OCI-LY3 (cell line): ENCODE data around the gene PRCP.
"Not testable (repeated sequence)": the region's sequence is repeated elsewhere in the genome, so short reads cannot be mapped to it uniquely, and the experiment has no call there.

Experiments
- H2AFZ ChIP-seq: fragments of 200-600, 300-600 bp; shearing (Covaris generic); 2 replicates; pipeline ENCODE4 v1.6.0; 2014; ENCODE audit warnings: antibody characterized with exemption, low read depth, low read length
- H3K27ac ChIP-seq: fragments of 200-600, 300-600 bp; sonication (generic); 2 replicates; pipeline ENCODE4 v1.5.1; 2014; ENCODE audit warnings: mild to moderate bottlenecking, low read length, moderate library complexity, mixed read lengths
- H3K27me3 ChIP-seq: fragments of 200-600, 300-600 bp; sonication (generic); 2 replicates; pipeline ENCODE4 v1.6.1; 2014; ENCODE audit warnings: low read depth, low read length, mixed read lengths
- H3K36me3 ChIP-seq: fragments of 200-600, 300-600 bp; sonication (generic); replicated peaks from 2 replicates; pipeline ENCODE3; 2014; ENCODE audit warnings: low read depth, low read length, mixed read lengths
- H3K4me1 ChIP-seq: fragments of 300-600, 200-600 bp; sonication (generic); 2 replicates; pipeline ENCODE4 v1.6.1; 2014; ENCODE audit warnings: low read length, mixed read lengths
- H3K4me2 ChIP-seq: fragments of 200-600, 300-600 bp; sonication (generic); 2 replicates; pipeline ENCODE4 v1.6.1; 2014; ENCODE audit warnings: low read length, mixed read lengths
- H3K4me3 ChIP-seq: fragments of 300-600, 200-600 bp; sonication (generic); 2 replicates; pipeline ENCODE4 v1.5.1; 2014; ENCODE audit warnings: antibody characterized with exemption, mild to moderate bottlenecking, low read length, moderate library complexity
- H3K79me2 ChIP-seq: fragments of 300-600, 200-600 bp; shearing (Covaris generic); 2 replicates; pipeline ENCODE4 v1.6.1; 2014; ENCODE audit warnings: mild to moderate bottlenecking, low read length, mixed read lengths
- H3K9ac ChIP-seq: fragments of 300-600, 200-600 bp; shearing (Covaris generic); 2 replicates; pipeline ENCODE4 v1.6.0; 2014; ENCODE audit warnings: mild to moderate bottlenecking, low read length, moderate library complexity
- H3K9me3 ChIP-seq: fragments of 200-600, 300-600 bp; shearing (Covaris generic); 2 replicates; pipeline ENCODE4 v1.6.1; 2014; ENCODE audit warnings: low read length, mixed read lengths; ENCODE audit not compliant: insufficient read depth
- H4K20me1 ChIP-seq: fragments of 200-600, 300-600 bp; sonication (generic); 2 replicates; pipeline ENCODE4 v1.6.1; 2016; ENCODE audit warnings: low read length, mixed read lengths; ENCODE audit not compliant: insufficient read depth
- EZH2phosphoT487 ChIP-seq: fragments of 200-600 bp; shearing (Covaris generic); IDR thresholded peaks from 2 replicates; pipeline ENCODE4 v1.6.1; 2018; ENCODE audit warnings: antibody characterized with exemption, mixed run types, low read depth
- TF ChIP-seq, protein P1 (sequence below): fragments of 200-600, 300-600 bp; sonication (generic); IDR thresholded peaks from 2 replicates; pipeline ENCODE4 v1.5.1; 2014; ENCODE audit warnings: antibody characterized with exemption, low read length, low read depth

PRCP gene

DNA sequence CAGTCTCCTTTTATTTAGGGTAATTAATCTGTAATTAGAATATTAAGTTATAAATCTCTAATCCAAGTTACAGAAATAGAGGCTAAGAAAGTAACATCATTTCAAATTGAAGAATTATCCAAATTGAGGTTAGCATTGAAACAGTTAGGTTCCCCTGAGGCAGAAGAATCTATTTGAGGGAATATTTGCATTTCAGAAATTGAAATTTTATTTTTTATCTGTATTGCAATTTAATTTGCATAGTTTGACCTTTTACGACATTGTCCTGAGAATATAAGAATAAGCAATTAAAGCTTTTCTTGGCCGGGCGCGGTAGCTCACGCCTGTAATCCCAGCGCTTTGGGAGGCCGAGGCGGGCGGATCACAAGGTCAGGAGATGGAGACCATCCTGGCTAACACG lies 28.9 kb upstream of the PRCP start:
- Histone ChIP-seq H3K4me3 (no peak overlapping the region), H3K36me3 (peaks cover 48% of the 10 kb centered on the region), H2AFZ (no peak overlapping the region), H3K79me2 (peaks cover 35% of the 10 kb centered on the region), H4K20me1 (no peaks in the 10 kb centered on the region), H3K9me3 (no peaks in the 10 kb centered on the region), H3K4me1 (peaks cover 42% of the 10 kb centered on the region), H3K4me2 (no peak overlapping the region), H3K27ac (no peak overlapping the region), H3K9ac (no peak overlapping the region), H3K27me3 (no peaks in the 10 kb centered on the region)
- TF ChIP-seq, protein P1, sequence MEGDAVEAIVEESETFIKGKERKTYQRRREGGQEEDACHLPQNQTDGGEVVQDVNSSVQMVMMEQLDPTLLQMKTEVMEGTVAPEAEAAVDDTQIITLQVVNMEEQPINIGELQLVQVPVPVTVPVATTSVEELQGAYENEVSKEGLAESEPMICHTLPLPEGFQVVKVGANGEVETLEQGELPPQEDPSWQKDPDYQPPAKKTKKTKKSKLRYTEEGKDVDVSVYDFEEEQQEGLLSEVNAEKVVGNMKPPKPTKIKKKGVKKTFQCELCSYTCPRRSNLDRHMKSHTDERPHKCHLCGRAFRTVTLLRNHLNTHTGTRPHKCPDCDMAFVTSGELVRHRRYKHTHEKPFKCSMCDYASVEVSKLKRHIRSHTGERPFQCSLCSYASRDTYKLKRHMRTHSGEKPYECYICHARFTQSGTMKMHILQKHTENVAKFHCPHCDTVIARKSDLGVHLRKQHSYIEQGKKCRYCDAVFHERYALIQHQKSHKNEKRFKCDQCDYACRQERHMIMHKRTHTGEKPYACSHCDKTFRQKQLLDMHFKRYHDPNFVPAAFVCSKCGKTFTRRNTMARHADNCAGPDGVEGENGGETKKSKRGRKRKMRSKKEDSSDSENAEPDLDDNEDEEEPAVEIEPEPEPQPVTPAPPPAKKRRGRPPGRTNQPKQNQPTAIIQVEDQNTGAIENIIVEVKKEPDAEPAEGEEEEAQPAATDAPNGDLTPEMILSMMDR = no peak
- no peak for TF ChIP-seq EZH2phosphoT487

DNA sequence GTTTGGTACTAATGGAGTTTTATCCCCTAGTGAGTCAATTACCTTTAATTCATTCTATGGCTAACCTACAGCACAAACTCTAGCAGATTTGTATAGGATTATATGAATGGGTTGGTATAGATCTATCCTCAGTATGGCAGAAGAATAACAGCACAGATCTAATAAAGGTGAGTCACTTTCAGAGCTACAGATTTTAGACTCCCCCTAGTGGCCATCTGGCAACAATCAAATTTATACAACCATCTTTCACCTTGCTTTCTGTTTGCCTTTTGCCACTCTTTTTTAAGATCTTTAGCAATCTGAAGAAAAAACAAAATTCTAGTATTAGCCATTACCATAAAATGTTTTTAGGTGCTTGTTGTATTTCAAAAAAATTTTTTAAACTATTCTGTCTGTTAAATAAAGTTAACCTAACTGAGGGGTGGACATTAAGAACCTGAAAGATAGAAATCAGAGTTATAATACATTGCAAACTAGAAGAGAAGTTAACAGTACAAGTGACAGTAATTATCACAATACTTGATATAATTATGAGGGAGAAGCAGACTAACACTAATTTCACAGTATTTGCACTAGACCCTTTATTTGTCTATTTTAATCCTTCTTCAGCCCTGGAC lies 27.1 kb upstream of the PRCP start:
- Histone ChIP-seq H3K9ac (no peak overlapping the region), H3K27me3 (no peaks in the 10 kb centered on the region), H3K4me3 (no peak overlapping the region), H3K36me3 (peaks cover 49% of the 10 kb centered on the region), H4K20me1 (no peaks in the 10 kb centered on the region), H3K4me1 (peaks cover 52% of the 10 kb centered on the region), H3K79me2 (peaks cover 50% of the 10 kb centered on the region), H2AFZ (no peak overlapping the region), H3K9me3 (no peaks in the 10 kb centered on the region), H3K4me2 (0 out of 2 replicates have a peak overlapping the region, but pooled peaks have one; percentile 20), H3K27ac (peak overlapping the region; percentile 26)
- TF ChIP-seq EZH2phosphoT487 = no peak
- TF ChIP-seq, protein P1 = peak; percentile 92

DNA sequence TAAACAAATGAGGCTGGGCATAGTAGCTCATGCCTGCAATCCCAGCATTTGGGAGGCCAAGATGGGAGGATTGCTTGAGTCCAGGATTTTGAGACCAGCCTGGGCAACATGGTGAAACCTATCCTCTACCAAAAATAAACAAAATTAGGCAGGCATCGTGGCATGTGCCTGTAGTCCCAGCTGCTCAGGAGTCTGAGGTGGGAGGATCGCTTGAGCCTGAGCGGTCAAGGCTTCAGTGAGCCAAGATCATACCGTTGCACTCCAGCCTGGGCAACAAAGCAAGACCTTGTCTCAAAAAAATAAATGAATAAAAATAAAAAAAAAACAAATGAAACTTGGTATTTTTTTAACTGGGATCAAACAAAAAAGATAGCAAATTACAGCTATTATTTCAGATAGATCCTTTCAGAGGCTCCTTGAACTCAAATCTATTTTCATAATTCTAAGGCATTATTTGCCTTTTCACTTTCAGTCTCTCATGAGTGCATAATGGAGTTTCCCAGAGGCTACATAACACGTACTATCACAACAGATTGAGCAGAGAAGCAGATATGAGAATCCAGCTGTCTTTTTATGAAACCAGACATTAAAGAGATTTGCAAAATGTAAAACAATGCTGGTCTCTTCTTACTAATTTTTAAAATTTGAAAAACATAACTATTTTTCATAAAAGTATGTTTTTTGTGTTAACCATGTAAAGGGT lies 24.4 kb upstream of the PRCP start:
- TF ChIP-seq EZH2phosphoT487 = no peak
- TF ChIP-seq, protein P1 = no peak
- Histone ChIP-seq H3K4me3 (0 out of 2 replicates have a peak overlapping the region, but pooled peaks have one; percentile 27), H3K27ac (peak overlapping the region; percentile 74), H3K9me3 (no peaks in the 10 kb centered on the region), H3K36me3 (peaks cover 51% of the 10 kb centered on the region), H3K9ac (no peak overlapping the region), H3K79me2 (peaks cover 66% of the 10 kb centered on the region), H3K4me1 (peaks cover 59% of the 10 kb centered on the region), H2AFZ (no peak overlapping the region), H3K27me3 (no peaks in the 10 kb centered on the region), H3K4me2 (peak overlapping the region; percentile 34), H4K20me1 (no peaks in the 10 kb centered on the region)

DNA sequence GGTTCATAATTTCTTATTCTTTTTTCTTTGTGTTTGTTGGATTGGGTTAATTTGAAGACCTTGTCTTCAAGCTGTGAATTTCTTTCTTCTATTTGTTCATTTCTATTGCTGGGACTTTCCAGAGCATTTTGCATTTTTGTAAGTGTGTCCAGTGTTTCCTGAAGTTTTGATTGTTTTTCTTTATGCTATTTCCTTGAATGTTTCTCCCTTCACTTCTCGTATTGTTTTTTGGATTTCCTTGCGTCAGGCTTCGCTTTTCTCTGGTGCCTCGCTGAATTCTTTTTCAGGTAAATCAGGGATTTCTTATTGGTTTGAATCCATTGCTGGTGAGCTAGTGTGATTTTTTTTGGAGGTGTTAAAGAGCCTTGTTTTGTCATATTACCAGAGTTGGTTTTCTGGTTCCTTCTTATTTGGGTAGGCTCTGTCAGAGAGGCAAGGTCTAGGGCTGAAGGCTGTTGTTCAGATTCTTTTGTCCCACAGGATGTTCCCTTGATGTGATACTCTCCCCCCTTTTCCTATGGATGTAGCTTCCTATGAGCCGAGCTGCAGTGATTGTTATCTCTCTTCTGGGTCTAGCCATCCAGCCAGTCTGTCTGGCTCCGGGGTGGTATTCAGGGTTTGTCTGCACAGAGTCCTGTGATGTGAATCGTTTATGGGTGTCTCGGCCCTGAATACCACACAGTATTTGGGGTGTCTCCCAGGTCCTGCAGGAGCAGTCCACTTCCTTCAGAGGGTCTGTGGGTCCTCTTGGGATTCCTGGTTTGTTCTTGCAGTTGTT lies 22.4 kb upstream of the PRCP start:
- H3K27me3 ChIP-seq, H3K4me3 ChIP-seq, H2AFZ ChIP-seq, H3K9ac ChIP-seq, H3K27ac ChIP-seq, H4K20me1 ChIP-seq, H3K9me3 ChIP-seq, H3K4me2 ChIP-seq: not testable (repeated sequence)
- Histone ChIP-seq H3K36me3 (peaks cover 56% of the 10 kb centered on the region), H3K4me1 (peaks cover 50% of the 10 kb centered on the region), H3K79me2 (peaks cover 68% of the 10 kb centered on the region)

DNA sequence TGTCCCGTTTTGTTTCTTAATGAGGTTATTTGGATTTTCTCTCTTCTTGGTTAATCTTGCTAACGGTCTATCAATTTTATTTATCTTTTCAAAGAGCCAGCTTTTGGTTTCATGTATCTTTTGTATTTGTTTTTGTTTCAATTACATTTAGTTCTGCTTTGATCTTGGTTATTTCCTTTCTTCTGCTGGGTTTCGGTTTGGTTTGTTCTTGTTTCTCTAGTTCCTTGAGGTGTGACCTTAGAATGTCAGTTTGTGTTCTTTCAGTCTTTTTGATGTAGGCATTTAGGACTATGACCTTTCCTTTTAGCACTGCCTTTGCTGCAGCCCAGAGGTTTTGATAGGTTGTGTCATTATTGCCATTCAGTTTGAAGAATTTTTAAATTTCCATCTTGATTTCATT lies 20.0 kb upstream of the PRCP start:
- Histone ChIP-seq H3K27ac (peak overlapping the region; percentile 50), H3K4me2 (peak overlapping the region; percentile 40), H3K4me1 (peaks cover 40% of the 10 kb centered on the region), H3K36me3 (peaks cover 56% of the 10 kb centered on the region), H3K79me2 (peaks cover 57% of the 10 kb centered on the region)
- H3K27me3 ChIP-seq, H4K20me1 ChIP-seq, H3K9me3 ChIP-seq, H2AFZ ChIP-seq, H3K4me3 ChIP-seq, H3K9ac ChIP-seq: not testable (repeated sequence)

DNA sequence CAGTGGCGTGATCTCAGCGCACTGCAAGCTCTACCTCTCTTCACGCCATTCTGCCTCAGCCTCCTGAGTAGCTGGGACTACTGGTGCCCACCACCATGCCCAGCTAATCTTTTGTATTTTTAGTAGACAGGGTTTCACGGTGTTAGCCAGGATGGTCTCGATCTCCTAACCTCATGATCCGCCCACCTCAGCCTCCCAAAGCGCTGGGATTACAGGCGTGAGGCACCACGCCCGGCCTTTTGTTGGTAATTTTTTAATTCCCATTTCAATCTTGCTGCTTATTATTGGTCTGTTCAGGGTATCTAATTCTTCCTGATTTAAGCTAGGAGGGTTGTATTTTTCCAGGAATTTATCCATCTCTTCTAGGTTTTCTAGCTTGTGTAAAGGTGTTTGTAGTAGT lies 19.6 kb upstream of the PRCP start:
- not testable (repeated sequence) for H3K27me3 ChIP-seq, H3K9ac ChIP-seq, H3K9me3 ChIP-seq, H3K4me3 ChIP-seq, H2AFZ ChIP-seq, H4K20me1 ChIP-seq
- Histone ChIP-seq H3K36me3 (peaks cover 56% of the 10 kb centered on the region), H3K79me2 (peaks cover 54% of the 10 kb centered on the region), H3K27ac (peak overlapping the region; percentile 50), H3K4me2 (peak overlapping the region; percentile 40; the same call in 1 of the 2 replicates), H3K4me1 (peaks cover 36% of the 10 kb centered on the region)
